IgD-negative memory B cell (primary cell): ENCODE results near the gene SASS6. TPM values are rescaled to one million over a fixed set of nuclear protein-coding genes. Genes with fewer than 3 reads are reported as not detected.

ENCODE experiments used
- H3K27ac Mint-ChIP-seq, 3 donors: one replicate each; pipeline ENCODE4 v1.8.0; 2020 to 2022; ENCODE audit warnings: mild to moderate bottlenecking in 3 of 3, mixed read lengths in 3 of 3, moderate library complexity in 1 of 3
- H3K27me3 Mint-ChIP-seq: one replicate; pipeline ENCODE4 v1.8.0; 2021; ENCODE audit warnings: mixed read lengths
- H3K36me3 Mint-ChIP-seq: one replicate; pipeline ENCODE4 v1.8.0; 2020; ENCODE audit warnings: mild to moderate bottlenecking, mixed read lengths
- H3K4me1 Mint-ChIP-seq, 3 donors: one replicate each; pipeline ENCODE4 v1.8.0; 2020 to 2022; ENCODE audit warnings: mixed read lengths in 3 of 3, mild to moderate bottlenecking in 1 of 3
- H3K4me3 Mint-ChIP-seq, 4 donors: one replicate each; pipeline ENCODE4 v1.8.0; 2020 to 2022; ENCODE audit warnings: mild to moderate bottlenecking in 4 of 4, mixed read lengths in 4 of 4, moderate library complexity in 3 of 4
- H3K9me3 Mint-ChIP-seq, 3 donors: one replicate each; pipeline ENCODE4 v1.8.0; 2020 to 2021; ENCODE audit warnings: mixed read lengths in 3 of 3, mild to moderate bottlenecking in 1 of 3
- polyA plus RNA-seq: library from polyadenylated mRNA; unstranded; fragments of 300-500 nt; fragmentation: Illumina TruSeq; gene quantifications from one replicate; pipeline ENCODE4 v1.2.3, GENCODE V29; 2021

The SASS6 gene, protein sequence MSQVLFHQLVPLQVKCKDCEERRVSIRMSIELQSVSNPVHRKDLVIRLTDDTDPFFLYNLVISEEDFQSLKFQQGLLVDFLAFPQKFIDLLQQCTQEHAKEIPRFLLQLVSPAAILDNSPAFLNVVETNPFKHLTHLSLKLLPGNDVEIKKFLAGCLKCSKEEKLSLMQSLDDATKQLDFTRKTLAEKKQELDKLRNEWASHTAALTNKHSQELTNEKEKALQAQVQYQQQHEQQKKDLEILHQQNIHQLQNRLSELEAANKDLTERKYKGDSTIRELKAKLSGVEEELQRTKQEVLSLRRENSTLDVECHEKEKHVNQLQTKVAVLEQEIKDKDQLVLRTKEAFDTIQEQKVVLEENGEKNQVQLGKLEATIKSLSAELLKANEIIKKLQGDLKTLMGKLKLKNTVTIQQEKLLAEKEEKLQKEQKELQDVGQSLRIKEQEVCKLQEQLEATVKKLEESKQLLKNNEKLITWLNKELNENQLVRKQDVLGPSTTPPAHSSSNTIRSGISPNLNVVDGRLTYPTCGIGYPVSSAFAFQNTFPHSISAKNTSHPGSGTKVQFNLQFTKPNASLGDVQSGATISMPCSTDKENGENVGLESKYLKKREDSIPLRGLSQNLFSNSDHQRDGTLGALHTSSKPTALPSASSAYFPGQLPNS
- polyA plus RNA-seq: 3.6 TPM

DNA sequence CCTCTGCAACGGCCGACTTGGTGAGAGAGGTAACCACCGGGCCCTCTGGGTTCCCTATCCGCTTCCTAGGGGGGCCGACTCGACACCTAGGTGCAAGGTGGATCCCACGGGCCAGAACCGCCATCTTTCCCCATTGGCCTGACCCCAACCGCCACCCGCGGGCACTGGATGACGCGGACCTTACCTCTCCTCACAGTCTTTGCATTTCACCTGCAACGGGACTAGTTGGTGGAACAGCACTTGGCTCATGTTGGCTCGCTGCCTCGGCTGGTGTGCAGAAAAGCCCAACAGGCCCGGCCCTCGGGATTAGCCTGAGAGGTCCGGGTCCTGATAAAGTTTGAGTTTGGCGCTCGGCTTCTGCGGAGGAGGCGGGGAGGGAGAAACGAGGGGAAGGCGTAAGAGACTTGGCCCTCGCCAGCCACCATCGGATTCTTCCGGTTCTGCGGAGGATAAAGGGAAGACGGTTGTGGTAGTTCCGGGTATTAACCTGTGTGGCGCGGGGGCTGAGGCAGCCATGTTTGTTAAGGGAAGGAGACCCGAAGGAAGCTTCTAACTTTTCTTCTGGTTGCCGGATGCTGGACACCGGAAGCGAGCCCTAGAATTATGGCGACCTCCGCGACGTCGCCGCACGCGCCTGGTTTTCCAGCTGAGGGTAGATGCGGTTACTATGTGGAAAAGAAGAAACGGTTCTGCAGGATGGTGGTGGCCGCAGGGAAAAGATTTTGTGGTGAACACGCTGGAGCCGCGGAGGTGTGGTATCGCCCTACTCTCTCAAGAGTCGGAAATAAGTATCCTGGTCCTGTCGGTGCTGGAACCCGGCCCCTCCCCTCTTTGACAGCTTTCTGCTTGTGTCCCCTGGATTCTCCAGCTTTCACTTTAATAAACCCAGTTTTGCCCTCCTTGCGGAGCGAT, at the start of gene SASS6, which contains the start of gene TRMT13:
Gene SASS6 (minus strand): TSS at position 365 of the 912 bp plus-strand sequence. CDS start 116 bp downstream, at position 249.
Gene TRMT13 (plus strand): TSS at position 598 of the 912 bp plus-strand sequence. CDS start 6 bp downstream, at position 604.
- Mint-ChIP-seq H3K27me3 (no peaks in the 10 kb centered on the region), H3K27ac (peak within 1 kb of the TSS; percentile 83 to 96 (median 95)), H3K36me3 (no peaks in the 10 kb centered on the region), H3K9me3 (no peaks in the 10 kb centered on the region), H3K4me1 (peaks cover 23 to 30% (median 23%) of the 10 kb centered on the region in 3 donors), H3K4me3 (peak within 1 kb of the TSS; percentile 96 to 99 (median 98))

DNA sequence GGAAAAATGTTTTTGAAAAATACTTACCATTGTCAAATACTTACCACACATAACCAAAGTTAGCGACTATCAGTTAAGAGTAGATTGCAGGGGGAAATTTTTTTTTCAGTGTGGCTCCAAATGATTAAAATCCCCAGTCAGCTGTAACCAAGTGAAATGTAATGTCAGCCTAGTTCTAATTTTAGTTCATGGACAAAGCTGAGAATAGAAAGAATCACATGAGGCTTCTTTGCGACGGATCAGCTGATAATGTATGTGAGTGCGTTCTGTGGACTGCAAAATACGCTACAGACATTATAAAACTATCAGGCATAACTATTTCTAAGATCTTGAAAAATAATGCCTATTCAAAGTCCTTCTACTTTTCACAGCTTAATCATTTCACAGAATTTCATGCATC, 45.4 kb upstream of the SASS6 start, which contains the start of gene LRRC39:
Gene LRRC39 (minus strand): TSS at position 166 of the 400 bp plus-strand sequence. CDS start 9,740 bp downstream, outside the sequence.
- no peaks in the 10 kb centered on the region for H3K9me3 Mint-ChIP-seq
- no peak within 1 kb of the TSS for H3K4me3 Mint-ChIP-seq
- no peak within 1 kb of the TSS for H3K27ac Mint-ChIP-seq
- no peaks in the 10 kb centered on the region for H3K27me3 Mint-ChIP-seq
- no peaks in the 10 kb centered on the region for H3K4me1 Mint-ChIP-seq
- H3K36me3 Mint-ChIP-seq: peaks cover 3% of the 10 kb centered on the region

DNA sequence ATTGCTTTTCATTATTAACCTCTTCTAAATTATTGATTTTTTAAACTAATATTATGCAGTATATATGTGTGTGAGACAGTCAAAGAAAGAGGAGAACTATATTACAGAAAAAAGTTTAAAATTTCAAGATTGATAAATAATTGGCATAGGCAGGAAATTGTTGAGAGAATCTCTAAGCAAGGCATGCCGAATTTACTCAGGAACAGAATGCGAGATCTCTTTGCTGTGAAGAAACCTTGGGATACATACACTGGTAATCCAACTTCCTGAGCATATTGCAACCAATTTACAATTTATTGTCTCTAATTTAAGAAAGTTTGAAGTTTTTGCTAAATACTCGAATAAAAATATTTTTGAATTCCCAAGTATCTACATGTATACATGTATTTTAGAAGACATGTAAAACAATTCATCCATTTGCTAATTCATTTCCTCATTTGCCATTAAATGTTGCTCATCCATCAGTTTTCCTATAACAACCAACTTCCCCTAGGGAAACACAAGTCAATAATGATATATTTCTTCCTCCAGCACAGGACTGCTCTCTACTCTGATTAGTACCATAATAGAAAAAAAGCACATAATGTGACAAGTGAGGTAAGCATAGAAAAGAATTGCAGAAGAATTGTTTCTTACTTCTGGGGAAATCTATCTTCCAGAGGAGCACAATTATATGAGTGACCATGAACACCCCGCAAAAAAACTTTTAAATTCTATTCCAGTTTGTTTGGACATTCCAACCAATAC, 44.7 kb upstream of the SASS6 start:
- Mint-ChIP-seq H3K27ac (no peak overlapping the region), H3K36me3 (peaks cover 3% of the 10 kb centered on the region), H3K9me3 (no peaks in the 10 kb centered on the region), H3K4me3 (no peak overlapping the region), H3K4me1 (no peaks in the 10 kb centered on the region), H3K27me3 (no peaks in the 10 kb centered on the region)

DNA sequence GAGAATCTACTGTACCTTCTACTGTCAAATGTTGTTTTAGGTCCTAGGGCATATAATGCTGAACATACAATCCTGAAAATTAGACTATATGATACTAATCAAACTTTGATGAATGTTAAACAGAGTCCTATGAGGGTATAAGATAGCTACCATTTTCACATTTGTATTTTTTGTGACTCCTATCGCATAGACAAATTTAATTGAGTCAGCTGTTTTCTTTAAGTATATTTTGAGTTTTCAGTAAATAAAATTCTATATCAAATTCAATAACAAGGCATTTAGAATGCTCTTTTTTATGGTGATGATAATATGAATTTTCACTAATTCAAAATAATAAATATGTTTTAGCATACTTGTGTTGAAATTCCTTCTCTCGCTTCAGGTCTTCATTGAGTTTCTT, 35.3 kb upstream of the SASS6 start:
- Mint-ChIP-seq H3K9me3 (no peaks in the 10 kb centered on the region), H3K4me3 (no peak overlapping the region), H3K27ac (no peak overlapping the region), H3K4me1 (no peaks in the 10 kb centered on the region), H3K27me3 (no peaks in the 10 kb centered on the region), H3K36me3 (no peaks in the 10 kb centered on the region)

- Mint-ChIP-seq H3K27ac (no peak overlapping the region), H3K4me1 (no peaks in the 10 kb centered on the region), H3K4me3 (no peak overlapping the region), H3K27me3 (no peaks in the 10 kb centered on the region), H3K9me3 (no peaks in the 10 kb centered on the region), H3K36me3 (peaks cover 1% of the 10 kb centered on the region)
These were observed 32.0 kb upstream of the SASS6 start for GRCh38 chr1:100164702-100165101.

DNA sequence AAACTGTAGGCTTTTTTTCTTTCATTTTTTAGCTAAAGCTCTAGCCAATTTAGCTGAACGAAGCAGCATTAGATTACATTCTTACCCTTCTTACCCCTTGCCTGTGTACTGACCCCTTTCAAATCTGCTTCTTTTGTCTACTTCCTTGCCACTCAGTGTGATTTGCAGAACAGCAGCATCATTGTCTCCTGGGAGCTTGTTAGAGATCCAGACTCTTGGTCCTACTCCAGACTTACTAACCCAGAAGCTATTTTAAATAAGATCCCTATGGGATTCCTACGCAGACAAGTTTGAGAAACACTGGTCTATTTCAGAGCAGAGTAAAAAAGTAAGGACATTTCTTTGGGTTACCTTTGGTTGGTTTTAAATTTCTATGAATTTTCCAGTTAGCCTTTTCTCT, 31.5 kb upstream of the SASS6 start:
- no peaks in the 10 kb centered on the region for H3K9me3 Mint-ChIP-seq
- peaks cover 1% of the 10 kb centered on the region for H3K36me3 Mint-ChIP-seq
- H3K27me3 Mint-ChIP-seq: no peaks in the 10 kb centered on the region
- H3K27ac Mint-ChIP-seq: no peak overlapping the region
- no peak overlapping the region for H3K4me3 Mint-ChIP-seq
- H3K4me1 Mint-ChIP-seq: no peaks in the 10 kb centered on the region

- Mint-ChIP-seq H3K9me3 (no peaks in the 10 kb centered on the region), H3K27me3 (no peaks in the 10 kb centered on the region), H3K36me3 (peaks cover 1% of the 10 kb centered on the region), H3K27ac (no peak overlapping the region), H3K4me3 (no peak overlapping the region), H3K4me1 (no peaks in the 10 kb centered on the region)
These were observed 30.2 kb upstream of the SASS6 start for GRCh38 chr1:100162881-100163280.

DNA sequence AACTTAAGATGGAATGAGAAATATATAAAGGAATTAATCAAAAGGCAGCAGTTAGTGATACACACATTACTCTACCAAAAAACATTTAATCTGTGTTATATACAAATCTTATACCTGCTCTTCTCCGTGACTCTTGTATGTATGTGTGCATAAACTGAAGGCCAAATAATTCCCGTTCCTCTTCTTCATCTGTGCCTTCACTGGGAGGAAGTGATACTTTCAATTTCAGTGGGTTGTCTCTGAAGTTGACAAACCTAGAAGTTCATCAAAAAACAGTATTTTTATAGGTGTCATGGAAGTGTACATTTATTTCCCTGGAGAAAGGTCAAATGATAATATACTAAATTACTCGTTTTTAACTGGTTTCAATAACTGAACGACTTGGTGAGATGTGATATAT, 19.5 kb upstream of the SASS6 start:
- peaks cover 3% of the 10 kb centered on the region for H3K36me3 Mint-ChIP-seq
- H3K9me3 Mint-ChIP-seq: no peaks in the 10 kb centered on the region
- H3K4me3 Mint-ChIP-seq: no peak overlapping the region
- no peaks in the 10 kb centered on the region for H3K27me3 Mint-ChIP-seq
- H3K27ac Mint-ChIP-seq: peak overlapping the region in 2 of 3 donors; percentile 1 to 6
- H3K4me1 Mint-ChIP-seq: peaks cover 9 to 13% (median 12%) of the 10 kb centered on the region in 3 donors

DNA sequence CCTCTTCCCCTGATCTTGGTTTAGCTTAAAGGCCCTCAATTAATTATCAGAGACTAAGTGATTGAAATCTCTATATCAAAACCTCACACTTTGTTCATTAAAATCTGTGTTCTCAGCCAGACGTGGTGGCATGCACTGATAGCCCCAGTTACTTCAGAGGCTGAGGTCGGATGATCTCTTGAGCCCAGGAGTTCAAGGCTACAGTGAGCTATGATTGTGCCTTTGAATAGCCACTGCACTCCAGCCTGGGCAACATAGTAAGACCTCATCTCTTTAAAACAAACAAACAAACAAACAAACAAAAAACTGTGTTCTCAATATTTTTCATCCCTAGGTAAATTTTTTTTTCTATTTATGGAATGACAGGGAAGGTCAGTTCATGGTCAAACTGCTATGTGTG, 18.9 kb upstream of the SASS6 start:
- Mint-ChIP-seq H3K27ac (peak overlapping the region in 2 of 3 donors; percentile 1 to 6), H3K4me3 (no peak overlapping the region), H3K36me3 (peaks cover 3% of the 10 kb centered on the region), H3K4me1 (peaks cover 9 to 13% (median 12%) of the 10 kb centered on the region in 3 donors), H3K27me3 (no peaks in the 10 kb centered on the region), H3K9me3 (no peaks in the 10 kb centered on the region)

GRCh38 chr1:100147875-100148274, 15.1 kb upstream of the SASS6 start:
- Mint-ChIP-seq H3K27me3 (no peaks in the 10 kb centered on the region), H3K27ac (peak overlapping the region in 1 of 3 donors; percentile 64), H3K36me3 (peaks cover 8% of the 10 kb centered on the region)

DNA sequence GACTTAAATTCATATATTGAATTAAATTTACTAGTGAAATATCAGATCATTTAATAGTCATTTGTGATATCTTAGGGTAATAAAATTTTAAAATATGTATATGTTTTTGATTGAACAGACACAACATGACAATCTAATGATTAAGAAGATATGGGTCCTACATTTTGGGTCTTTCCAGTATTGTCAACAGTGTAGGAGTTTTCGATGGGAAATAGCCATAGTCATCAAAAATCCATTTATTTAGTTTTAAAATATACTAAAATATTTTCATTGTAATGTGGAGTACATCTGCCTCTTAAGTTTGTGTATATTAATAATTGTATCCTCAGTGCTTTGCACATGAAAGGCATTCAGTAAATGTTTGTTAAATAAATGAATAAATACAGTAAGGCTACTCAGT, 14.2 kb upstream of the SASS6 start:
- no peaks in the 10 kb centered on the region for H3K27me3 Mint-ChIP-seq
- no peak overlapping the region for H3K4me3 Mint-ChIP-seq
- no peaks in the 10 kb centered on the region for H3K9me3 Mint-ChIP-seq
- H3K4me1 Mint-ChIP-seq: peaks cover 4 to 7% (median 6%) of the 10 kb centered on the region in 3 donors
- no peak overlapping the region for H3K27ac Mint-ChIP-seq
- H3K36me3 Mint-ChIP-seq: peaks cover 8% of the 10 kb centered on the region

More at GRCh38 chr1:100147875-100148274, 15.1 kb upstream of the SASS6 start:
- Mint-ChIP-seq H3K4me3 (no peak overlapping the region), H3K4me1 (peaks cover 9 to 13% (median 12%) of the 10 kb centered on the region in 3 donors), H3K9me3 (no peaks in the 10 kb centered on the region)

DNA sequence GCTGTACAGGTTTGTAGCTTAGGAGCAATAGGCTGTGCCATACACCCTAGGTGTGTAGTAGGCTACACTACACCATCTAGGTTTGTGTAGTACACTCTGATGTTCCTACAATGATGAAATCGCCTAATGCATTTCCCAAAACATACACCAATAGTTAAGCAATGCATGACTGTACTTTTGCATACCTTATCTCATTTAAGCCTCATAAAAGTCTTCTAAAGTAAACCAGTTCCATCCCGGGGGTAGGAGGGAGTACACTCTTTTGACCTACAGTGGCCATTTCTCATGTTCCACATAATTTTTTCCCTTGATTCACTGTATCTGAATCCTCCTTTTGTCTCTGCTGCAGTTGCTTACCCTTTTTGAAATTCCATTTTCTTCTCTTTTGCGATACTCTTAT, 12.4 kb upstream of the SASS6 start:
- H3K27ac Mint-ChIP-seq: no peak overlapping the region
- H3K27me3 Mint-ChIP-seq: no peaks in the 10 kb centered on the region
- no peaks in the 10 kb centered on the region for H3K4me1 Mint-ChIP-seq
- H3K9me3 Mint-ChIP-seq: no peaks in the 10 kb centered on the region
- no peak overlapping the region for H3K4me3 Mint-ChIP-seq
- peaks cover 5% of the 10 kb centered on the region for H3K36me3 Mint-ChIP-seq

DNA sequence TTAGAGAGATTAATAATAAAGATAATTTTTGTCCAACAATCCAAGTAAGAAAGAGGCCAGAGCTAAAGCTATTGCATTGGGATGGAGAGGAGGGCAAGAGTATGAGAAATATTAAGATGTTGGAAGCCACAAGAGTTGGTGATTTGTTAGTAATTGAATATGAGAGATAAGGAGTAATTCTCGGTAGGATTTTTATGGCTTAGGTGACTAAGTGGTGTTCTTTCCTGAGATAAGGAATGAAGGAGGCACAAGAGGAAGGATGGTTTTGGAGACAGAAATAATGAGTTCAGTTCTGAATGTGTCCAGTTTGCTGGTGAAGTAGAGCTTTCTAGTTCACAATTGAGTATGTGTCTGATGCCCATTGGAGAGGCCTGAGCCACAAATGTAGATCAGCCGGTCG, 9.6 kb upstream of the SASS6 start:
- Mint-ChIP-seq H3K4me3 (no peak overlapping the region), H3K27ac (no peak overlapping the region), H3K36me3 (peaks cover 8% of the 10 kb centered on the region), H3K4me1 (no peaks in the 10 kb centered on the region), H3K27me3 (no peaks in the 10 kb centered on the region), H3K9me3 (no peaks in the 10 kb centered on the region)

DNA sequence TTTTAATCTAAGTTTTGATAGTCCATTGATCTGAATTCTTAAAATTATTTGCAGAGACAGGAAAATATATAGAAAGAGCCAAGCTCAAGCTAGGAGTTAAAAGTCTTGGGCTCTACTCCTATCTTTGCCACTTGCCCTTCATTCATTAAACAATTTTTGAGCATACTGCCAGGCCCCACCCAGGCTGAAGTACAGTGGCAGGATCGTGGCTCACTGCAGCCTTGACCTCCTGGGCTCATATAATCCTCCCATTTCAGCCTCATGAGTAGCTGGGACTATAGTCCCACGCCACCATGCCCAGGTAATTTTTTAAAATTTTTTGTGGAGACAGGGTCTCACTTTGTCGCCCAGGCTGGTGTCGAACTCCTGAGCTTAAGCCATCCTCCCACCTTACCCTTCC, 8.5 kb upstream of the SASS6 start:
- no peaks in the 10 kb centered on the region for H3K4me1 Mint-ChIP-seq
- no peaks in the 10 kb centered on the region for H3K9me3 Mint-ChIP-seq
- no peaks in the 10 kb centered on the region for H3K27me3 Mint-ChIP-seq
- H3K27ac Mint-ChIP-seq: no peak overlapping the region
- H3K36me3 Mint-ChIP-seq: peaks cover 8% of the 10 kb centered on the region
- no peak overlapping the region for H3K4me3 Mint-ChIP-seq
